PC-3 (cell line): ENCODE measurements around the gene TRIM44. TPM values are rescaled to one million over a fixed set of nuclear protein-coding genes. Genes with fewer than 3 reads are reported as not detected.
A peak's percentile ranks its signal among the peaks of the same experiment; 100 is the strongest.

ENCODE experiments used
- ATAC-seq: fragments of 200-7000 bp; cut with Tn5 transposase; 2 replicates; pipeline ENCODE4 v1.9.1; 2020; ENCODE audit warnings: mild to moderate bottlenecking, moderate library complexity
- BruUV-seq: library from RNA; stranded (reverse); fragments of 400-500 nt; replicated peaks from 2 replicates; lab custom pipeline; 2021; lab: Mats Ljungman, UMichigan
- CTCF ChIA-PET: fragments of 300-600 bp; sonication (Branson Sonifier 250); formaldehyde crosslinking; loops from one replicate; lab custom pipeline; 2022; ENCODE audit warnings: antibody characterized with exemption; lab: Charles Lee
- POLR2A ChIA-PET: fragments of 300-600 bp; sonication (Branson Sonifier 250); formaldehyde crosslinking; loops from one replicate; lab custom pipeline; 2022; ENCODE audit warnings: antibody characterized with exemption; ENCODE audit not compliant: unreplicated experiment; lab: Charles Lee
- DNase-seq: peaks from one replicate; pipeline ENCODE4 v3.0.0-alpha.2; 2015
- H2AFZ ChIP-seq: fragments of 300-600 bp; sonication (generic); 2 replicates; pipeline ENCODE4 v1.6.0; 2016; ENCODE audit warnings: antibody characterized with exemption, low read length
- H3F3A ChIP-seq: fragments of 300-600 bp; sonication (generic); one replicate; pipeline ENCODE4 v1.6.0; 2017; ENCODE audit warnings: antibody characterized with exemption, low read length, control low read depth, mild to moderate bottlenecking; ENCODE audit not compliant: unreplicated experiment
- H3K27ac ChIP-seq: fragments of 300-600 bp; sonication (generic); 2 replicates; pipeline ENCODE4 v1.5.1; 2016; ENCODE audit warnings: mild to moderate bottlenecking, low read length
- H3K27me3 ChIP-seq: fragments of 300-600 bp; sonication (generic); 2 replicates; pipeline ENCODE4 v1.6.1; 2016; ENCODE audit warnings: low read length, mixed read lengths
- H3K36me3 ChIP-seq: fragments of 300-600 bp; sonication (generic); 2 replicates; pipeline ENCODE4 v1.6.1; 2016; ENCODE audit warnings: low read depth, mixed run types, low read length, mixed read lengths
- H3K4me1 ChIP-seq: fragments of 300-600 bp; sonication (generic); 2 replicates; pipeline ENCODE4 v1.5.1; 2016; ENCODE audit warnings: low read length; ENCODE audit not compliant: insufficient read depth
- H3K4me2 ChIP-seq: fragments of 300-600 bp; sonication (generic); 2 replicates; pipeline ENCODE4 v1.6.0; 2016; ENCODE audit warnings: low read length
- H3K4me3 ChIP-seq: fragments of 300-600 bp; sonication (generic); 2 replicates; pipeline ENCODE4 v1.5.1; 2016; ENCODE audit warnings: mild to moderate bottlenecking, low read length, mixed read lengths
- H3K79me2 ChIP-seq: fragments of 300-600 bp; sonication (generic); 2 replicates; pipeline ENCODE4 v1.6.1; 2017; ENCODE audit warnings: low read length, mixed read lengths
- H3K9ac ChIP-seq: fragments of 300-600 bp; sonication (generic); 2 replicates; pipeline ENCODE4 v1.6.0; 2016; ENCODE audit warnings: mild to moderate bottlenecking, low read length
- H3K9me2 ChIP-seq: fragments of 300-600 bp; sonication (generic); replicated peaks from 2 replicates; pipeline ENCODE4 v1.6.1; 2016; ENCODE audit warnings: mixed run types, low read length, mixed read lengths
- H3K9me3 ChIP-seq: fragments of 300-600 bp; sonication (generic); 2 replicates; pipeline ENCODE4 v1.6.1; 2016; ENCODE audit warnings: low read length, mixed read lengths
- H4K20me1 ChIP-seq: fragments of 300-600 bp; sonication (generic); 2 replicates; pipeline ENCODE4 v1.6.1; 2016; ENCODE audit warnings: low read length, mixed read lengths
- CTCF ChIP-seq: fragments of 300-600 bp; sonication (generic); conservative IDR thresholded peaks from 2 replicates; pipeline ENCODE4 v1.5.1; 2017; ENCODE audit warnings: antibody characterized with exemption, low read depth, mild to moderate bottlenecking, low read length
- EZH2 ChIP-seq: fragments of 300-600 bp; sonication (generic); IDR thresholded peaks from one replicate; pipeline ENCODE4 v1.6.1; 2017; ENCODE audit warnings: antibody characterized with exemption, mild to moderate bottlenecking, low read length; ENCODE audit not compliant: unreplicated experiment
- EZH2phosphoT487 ChIP-seq: fragments of 300-600 bp; sonication (generic); IDR thresholded peaks from 2 replicates; pipeline ENCODE4 v1.6.1; 2018; ENCODE audit warnings: mild to moderate bottlenecking, antibody characterized with exemption, low read length, borderline replicate concordance
- intact Hi-C: fragments of 100-400 bp; cut with micrococcal nuclease; formaldehyde crosslinking; loops from 2 replicates; pipeline ENCODE4 v1.9.0; 2023
- total RNA-seq: library from RNA; depleted of rRNA; stranded (reverse); fragments of >200 nt; gene quantifications from 2 replicates; pipeline ENCODE4 v1.2.3, GENCODE V29; 2014

TRIM44 gene
- total RNA-seq, 1 experiment from 2014 or later: 14.0 TPM

- Histone ChIP-seq H4K20me1 (no peaks in the 10 kb centered on the region), H3K9me3 (no peaks in the 10 kb centered on the region), H3K27me3 (no peaks in the 10 kb centered on the region), H3K4me3 (no peak overlapping the region), H3K27ac (no peak overlapping the region), H3F3A (no peaks in the 10 kb centered on the region), H3K9ac (no peak overlapping the region), H3K4me1 (no peaks in the 10 kb centered on the region), H3K4me2 (no peak overlapping the region), H3K36me3 (no peaks in the 10 kb centered on the region), H3K9me2 (no peaks in the 10 kb centered on the region), H3K79me2 (peaks cover 22% of the 10 kb centered on the region), H2AFZ (no peak overlapping the region)
- TF ChIP-seq CTCF: peak; percentile 46; the same call in 1 of the 2 replicates
- no peak for TF ChIP-seq EZH2phosphoT487
- BruUV-seq: no TSS peak
- ChIA-PET CTCF (no interaction called here), POLR2A (no interaction called here)
- intact Hi-C loops: loop anchor here (10.0 kb wide), 1 partner anchor 418 kb away; no protein-coding TSS in a partner anchor
- DNase-seq: peak; percentile 11
- ATAC-seq: no peak; the same call in 1 of the 2 replicates
These were observed 54.5 kb downstream of the TRIM44 start for GRCh38 chr11:35717043-35717442.

GRCh38 chr11:35717520-35717919, 54.9 kb downstream of the TRIM44 start:
- no peaks in the 10 kb centered on the region for H3F3A ChIP-seq
- DNase-seq (no peak), ATAC-seq (no peak)
- no peaks in the 10 kb centered on the region for H4K20me1 ChIP-seq
- POLR2A ChIA-PET: no interaction called here
- no peak overlapping the region for H3K9ac ChIP-seq
- peaks cover 22% of the 10 kb centered on the region for H3K79me2 ChIP-seq
- H3K4me1 ChIP-seq: no peaks in the 10 kb centered on the region
- H3K4me3 ChIP-seq: no peak overlapping the region
- no peak overlapping the region for H2AFZ ChIP-seq
- intact Hi-C loops: loop anchor here (10.0 kb wide), 1 partner anchor 417 kb away; no protein-coding TSS in a partner anchor
- no peaks in the 10 kb centered on the region for H3K27me3 ChIP-seq
- no TSS peak for BruUV-seq
- CTCF ChIA-PET: no interaction called here
- no peak overlapping the region for H3K27ac ChIP-seq
- H3K4me2 ChIP-seq: no peak overlapping the region
- no peaks in the 10 kb centered on the region for H3K9me3 ChIP-seq
- TF ChIP-seq EZH2phosphoT487: no peak
- TF ChIP-seq EZH2: no peak
- TF ChIP-seq CTCF: no peak
- H3K9me2 ChIP-seq: no peaks in the 10 kb centered on the region
- H3K36me3 ChIP-seq: no peaks in the 10 kb centered on the region

DNA sequence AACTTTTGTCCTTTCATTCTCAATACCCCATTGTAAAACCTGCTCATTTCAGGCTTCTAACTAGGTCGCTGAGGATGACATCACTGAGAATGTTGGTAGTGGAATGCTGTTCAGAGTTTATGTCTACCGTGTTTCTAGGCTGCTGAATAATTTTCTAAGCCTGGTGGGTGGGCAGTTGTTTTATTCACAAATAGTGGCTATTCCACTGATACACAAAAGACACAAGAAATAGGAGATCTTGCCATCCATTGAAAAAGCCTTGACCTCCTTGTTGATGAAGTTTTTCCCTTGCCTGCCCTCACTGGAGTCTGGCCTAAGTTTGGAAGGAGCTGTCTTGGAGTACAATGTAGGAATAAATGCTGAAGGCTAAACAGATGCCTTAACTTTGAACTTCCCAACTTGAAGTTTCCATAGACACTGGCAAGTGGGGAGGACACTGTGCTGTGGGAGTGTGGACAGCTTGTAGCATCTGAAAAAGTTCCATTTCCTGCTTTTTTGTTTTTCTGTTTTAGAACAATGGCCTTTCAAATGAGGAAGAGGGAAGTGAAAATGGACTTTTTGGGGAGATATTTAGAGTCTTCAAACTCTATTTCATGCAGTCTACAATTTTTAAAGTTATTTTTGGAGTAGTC, 59.2 kb downstream of the TRIM44 start:
- Histone ChIP-seq H3F3A (no peaks in the 10 kb centered on the region), H3K4me2 (no peak overlapping the region), H3K27me3 (no peaks in the 10 kb centered on the region), H3K9me2 (no peaks in the 10 kb centered on the region), H3K4me3 (no peak overlapping the region), H2AFZ (no peak overlapping the region), H3K27ac (no peak overlapping the region), H3K9me3 (no peaks in the 10 kb centered on the region), H3K4me1 (peaks cover 10% of the 10 kb centered on the region), H4K20me1 (peaks cover 7% of the 10 kb centered on the region; the same call in 1 of the 2 replicates), H3K36me3 (peaks cover 9% of the 10 kb centered on the region; the same call in 1 of the 2 replicates), H3K9ac (no peak overlapping the region), H3K79me2 (peaks cover 28% of the 10 kb centered on the region)
- no peak for ATAC-seq
- intact Hi-C loops: loop anchor here (5.0 to 10.0 kb wide), 2 partner anchors 73 to 104 kb away; partner anchors contain the start of gene FJX1
- TF ChIP-seq EZH2phosphoT487 (no peak), EZH2 (no peak), CTCF (no peak)
- BruUV-seq: no TSS peak
- POLR2A ChIA-PET: no interaction called here
- DNase-seq: no peak
- CTCF ChIA-PET: no interaction called here
